SU-DHL-6 (cell line): ENCODE data around the gene SERPINA6.

ENCODE experiments used
- H2AFZ ChIP-seq: fragments of 200-600 bp; sonication (generic); 2 replicates; pipeline ENCODE4 v1.6.1; 2014; ENCODE audit warnings: low read depth, mild to moderate bottlenecking, moderate library complexity, mixed read lengths, antibody characterized with exemption, low read length; ENCODE audit not compliant: severe bottlenecking
- H3F3A ChIP-seq: fragments of 200-600 bp; shearing (Covaris generic); 2 replicates; pipeline ENCODE4 v1.6.0; 2016; ENCODE audit warnings: antibody characterized with exemption, mild to moderate bottlenecking; ENCODE audit not compliant: insufficient read depth
- H3K27ac ChIP-seq: fragments of 200-600 bp; sonication (generic); 2 replicates; pipeline ENCODE4 v1.5.1; 2016; ENCODE audit warnings: low read depth, mild to moderate bottlenecking, low read length, moderate library complexity, mixed read lengths
- H3K27me3 ChIP-seq: fragments of 200-600 bp; sonication (generic), shearing (Covaris generic); 2 replicates; pipeline ENCODE4 v1.6.0; 2014; ENCODE audit warnings: mild to moderate bottlenecking, low read length
- H3K36me3 ChIP-seq: fragments of 200-600 bp; sonication (generic); 2 replicates; pipeline ENCODE4 v1.6.1; 2014; ENCODE audit warnings: mild to moderate bottlenecking, low read length, mixed read lengths
- H3K4me2 ChIP-seq: fragments of 300-600, 200-600 bp; shearing (Covaris generic), sonication (generic); 2 replicates; pipeline ENCODE4 v1.6.0; 2014; ENCODE audit warnings: low read length, low read depth, mild to moderate bottlenecking; ENCODE audit not compliant: poor library complexity, severe bottlenecking
- H3K4me3 ChIP-seq: fragments of 200-600 bp; sonication (generic); 2 replicates; pipeline ENCODE4 v1.5.1; 2014; ENCODE audit warnings: antibody characterized with exemption, low read length, mild to moderate bottlenecking, mixed read lengths; ENCODE audit not compliant: insufficient read depth, poor library complexity, severe bottlenecking
- H3K79me2 ChIP-seq: fragments of 200-600 bp; sonication (generic); 2 replicates; pipeline ENCODE4 v1.6.1; 2014; ENCODE audit warnings: mild to moderate bottlenecking, low read length, moderate library complexity; ENCODE audit not compliant: insufficient read depth
- H3K9ac ChIP-seq: fragments of 200-600 bp; sonication (generic); 2 replicates; pipeline ENCODE4 v1.7.0; 2014; ENCODE audit warnings: mild to moderate bottlenecking, low read length
- H3K9me2 ChIP-seq: fragments of 200-600 bp; sonication (generic); replicated peaks from 2 replicates; pipeline ENCODE4 v1.6.1; 2014; ENCODE audit warnings: low read length; ENCODE audit not compliant: insufficient read depth
- H3K9me3 ChIP-seq: fragments of 200-600 bp; sonication (generic); 2 replicates; pipeline ENCODE4 v1.6.1; 2014; ENCODE audit warnings: low read length, mixed read lengths; ENCODE audit not compliant: insufficient read depth
- H4K20me1 ChIP-seq: fragments of 200-600 bp; sonication (generic); 2 replicates; pipeline ENCODE4 v1.6.1; 2014; ENCODE audit warnings: low read depth, mild to moderate bottlenecking, antibody characterized with exemption, low read length, moderate library complexity, mixed read lengths
- CTCF ChIP-seq: fragments of 200-600 bp; sonication (generic); IDR thresholded peaks from one replicate; pipeline ENCODE4 v1.5.1; 2017; ENCODE audit warnings: antibody characterized with exemption, mild to moderate bottlenecking, low read length, moderate library complexity; ENCODE audit not compliant: insufficient read depth, poor library complexity, severe bottlenecking
- EZH2phosphoT487 ChIP-seq: fragments of 200-600 bp; sonication (generic), shearing (Covaris generic); conservative IDR thresholded peaks from 2 replicates; pipeline ENCODE4 v1.6.1; 2018; ENCODE audit warnings: mild to moderate bottlenecking, antibody characterized with exemption, low read length, moderate library complexity, mixed read lengths

Gene SERPINA6

DNA sequence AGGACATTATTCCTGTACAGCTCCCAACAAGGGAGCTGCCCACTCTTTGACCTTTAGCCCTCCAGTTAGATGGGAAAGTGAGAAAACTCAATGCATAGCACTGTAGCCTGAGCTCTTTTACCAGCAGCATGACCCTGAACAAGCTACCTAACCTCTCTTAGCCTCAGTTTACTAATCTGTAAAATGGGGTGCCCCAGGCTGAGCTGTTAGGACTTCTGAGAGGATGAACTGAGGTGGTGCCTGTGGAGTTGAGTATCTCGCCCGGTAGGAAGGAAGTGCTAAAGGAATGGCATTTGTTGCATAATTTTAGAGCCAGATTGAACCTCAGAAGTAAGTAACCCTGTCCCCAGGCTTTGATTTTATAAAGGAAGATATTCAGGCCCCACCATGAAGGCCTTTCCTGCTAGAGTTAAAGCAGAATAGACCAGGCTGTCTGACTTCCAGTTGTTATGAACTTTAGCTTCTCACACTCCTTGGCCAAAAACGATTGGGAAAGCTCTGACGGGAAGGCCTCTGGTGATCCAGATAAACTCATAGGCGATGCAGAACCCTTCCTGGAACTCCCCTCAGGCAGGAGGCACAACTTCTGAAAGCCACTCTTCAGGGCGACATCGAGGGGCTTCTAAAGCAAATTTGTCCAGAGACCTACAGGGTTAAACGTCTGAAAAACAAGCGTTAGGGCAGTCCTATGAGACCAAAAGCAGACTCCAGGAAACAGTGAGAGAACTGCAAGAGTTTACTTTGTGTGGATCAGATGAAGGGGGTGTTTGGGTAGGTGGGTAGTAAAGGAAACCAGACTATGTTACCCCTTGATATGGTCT is 27.6 kb downstream of the SERPINA6 start:
- no peak overlapping the region for H3K27ac ChIP-seq
- H3K9me2 ChIP-seq: no peaks in the 10 kb centered on the region
- H3K4me2 ChIP-seq: no peak overlapping the region

GRCh38 chr14:94293578-94293924 is 29.6 kb downstream of the SERPINA6 start:
- Histone ChIP-seq H3K9me2 (no peaks in the 10 kb centered on the region), H3K79me2 (no peaks in the 10 kb centered on the region), H3F3A (no peaks in the 10 kb centered on the region), H3K27me3 (no peaks in the 10 kb centered on the region), H3K36me3 (no peaks in the 10 kb centered on the region), H3K4me2 (no peak overlapping the region), H3K4me3 (no peak overlapping the region), H3K9ac (no peak overlapping the region), H4K20me1 (no peaks in the 10 kb centered on the region), H3K27ac (no peak overlapping the region), H2AFZ (no peak overlapping the region), H3K9me3 (no peaks in the 10 kb centered on the region)
- no peak for TF ChIP-seq CTCF
- TF ChIP-seq EZH2phosphoT487: no peak

More for the DNA sequence above, 27.6 kb downstream of the SERPINA6 start:
- Histone ChIP-seq H3K79me2 (no peaks in the 10 kb centered on the region), H3K4me3 (no peak overlapping the region), H2AFZ (no peak overlapping the region), H3K27me3 (no peaks in the 10 kb centered on the region), H3K9me3 (no peaks in the 10 kb centered on the region), H4K20me1 (no peaks in the 10 kb centered on the region), H3F3A (no peaks in the 10 kb centered on the region), H3K36me3 (no peaks in the 10 kb centered on the region), H3K9ac (no peak overlapping the region)
- TF ChIP-seq CTCF (no peak), EZH2phosphoT487 (no peak)

DNA sequence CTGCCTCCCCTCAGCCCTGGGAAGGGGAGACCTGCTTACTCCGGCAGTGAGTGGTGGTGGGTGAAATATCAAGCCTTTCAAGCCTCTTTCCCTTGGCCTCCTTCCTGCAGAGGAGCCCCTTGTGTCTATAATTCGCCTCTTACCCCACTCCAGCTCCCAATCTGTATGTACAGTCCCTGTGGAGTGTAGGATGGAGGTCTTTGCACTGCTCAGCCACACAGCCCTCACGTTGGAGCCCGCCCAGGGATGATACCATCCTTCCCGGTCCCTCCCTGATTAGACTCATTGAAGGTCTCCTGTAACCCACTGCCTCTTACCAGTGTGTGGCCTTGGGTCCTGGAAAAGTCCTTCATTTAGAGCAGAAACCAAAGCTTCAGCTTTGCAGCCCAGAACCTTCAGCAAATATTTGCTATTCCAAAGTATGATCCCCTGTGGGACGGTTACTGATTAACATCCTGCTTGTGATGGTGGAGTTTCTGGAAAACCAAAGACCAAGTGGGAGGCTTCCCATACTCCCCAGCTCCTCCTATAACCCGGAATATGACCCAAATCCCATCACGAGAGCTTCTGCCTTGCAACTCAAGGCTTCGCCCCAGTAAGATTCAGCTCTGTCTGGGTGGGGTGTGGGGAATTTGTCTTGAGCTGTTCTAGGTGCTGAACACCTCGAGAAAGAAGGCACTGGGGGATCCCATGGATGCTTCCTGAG is 30.1 kb downstream of the SERPINA6 start, which contains the start of gene SERPINA10:
Gene SERPINA10 (minus strand): TSS at position 397 of the 706 bp plus-strand sequence. CDS start 2,675 bp downstream, outside the sequence.
- H2AFZ ChIP-seq: no peak within 1 kb of the TSS
- H4K20me1 ChIP-seq: no peaks in the 10 kb centered on the region
- H3K9me3 ChIP-seq: no peaks in the 10 kb centered on the region
- no peaks in the 10 kb centered on the region for H3K27me3 ChIP-seq
- H3F3A ChIP-seq: no peaks in the 10 kb centered on the region
- H3K4me2 ChIP-seq: no peak within 1 kb of the TSS
- H3K9ac ChIP-seq: no peak within 1 kb of the TSS
- TF ChIP-seq EZH2phosphoT487: no peak
- H3K9me2 ChIP-seq: no peaks in the 10 kb centered on the region
- H3K27ac ChIP-seq: no peak within 1 kb of the TSS
- no peaks in the 10 kb centered on the region for H3K36me3 ChIP-seq
- H3K4me3 ChIP-seq: no peak within 1 kb of the TSS
- H3K79me2 ChIP-seq: no peaks in the 10 kb centered on the region

DNA sequence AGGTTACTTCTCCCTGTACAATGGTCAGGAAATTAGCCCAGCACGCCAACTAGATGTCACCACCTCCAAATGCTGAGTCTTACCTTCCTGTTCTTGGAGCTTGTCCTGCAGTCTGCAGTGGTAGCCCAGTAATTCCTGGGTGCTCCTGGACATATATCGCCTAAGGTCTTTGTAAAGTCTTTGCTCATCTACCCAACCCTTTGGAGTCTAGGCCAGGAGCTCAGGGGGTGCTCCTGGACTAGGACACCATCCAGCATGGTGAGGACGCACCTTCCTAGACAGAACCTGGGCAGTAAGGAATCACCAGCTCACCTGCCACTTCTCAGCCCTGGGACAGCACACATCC is 30.6 kb downstream of the SERPINA6 start:
- no peak for TF ChIP-seq CTCF
- TF ChIP-seq EZH2phosphoT487: no peak
- Histone ChIP-seq H3K79me2 (no peaks in the 10 kb centered on the region), H2AFZ (no peak overlapping the region), H3K4me3 (no peak overlapping the region), H3K27ac (no peak overlapping the region), H3K4me2 (no peak overlapping the region), H3K27me3 (no peaks in the 10 kb centered on the region), H3K9me2 (no peaks in the 10 kb centered on the region), H3K9me3 (no peaks in the 10 kb centered on the region), H4K20me1 (no peaks in the 10 kb centered on the region), H3K36me3 (no peaks in the 10 kb centered on the region), H3K9ac (no peak overlapping the region), H3F3A (no peaks in the 10 kb centered on the region)
